Ovary (tissue), 9 donors: ENCODE data around the gene GRM2. TPM values are rescaled to one million over a fixed set of nuclear protein-coding genes. Genes with fewer than 3 reads are reported as not detected.
A peak's percentile ranks its signal among the peaks of the same experiment; 100 is the strongest.

Experiments used
- DNase-seq, 5 donors: peaks; one replicate each; pipeline ENCODE4 v3.0.0-alpha.2; 2019 to 2020
- H3K27ac ChIP-seq, 2 donors: fragments of 200-600 bp; one replicate each; pipeline versions ENCODE4 v1.5.1 to v1.8.0; 2019 to 2022
- H3K27me3 ChIP-seq: fragments of 200-600 bp; one replicate; pipeline ENCODE4 v1.8.0; 2022
- H3K36me3 ChIP-seq: fragments of 200-600 bp; sonication (generic); one replicate; pipeline ENCODE4 v1.5.1; 2019
- H3K4me1 ChIP-seq: one replicate; pipeline ENCODE4 v1.8.1; 2013; ENCODE audit warnings: mild to moderate bottlenecking, moderate library complexity; ENCODE audit not compliant: insufficient read depth
- H3K4me3 ChIP-seq: fragments of 200-600 bp; sonication (generic); one replicate; pipeline ENCODE4 v1.5.1; 2017
- H3K9me3 ChIP-seq, 2 donors: fragments of 200-600 bp in 1 of 2; sonication (generic) in 1 of 2; one replicate each; pipeline versions ENCODE4 v1.5.1 to v1.8.1; 2013 to 2019; ENCODE audit warnings: mild to moderate bottlenecking in 1 of 2, moderate library complexity in 1 of 2
- CTCF ChIP-seq, 3 donors: fragments of 450-650 bp in 2 of 3; fragments of 200-600 bp in 1 of 3; IDR thresholded peaks; one replicate each; pipeline versions ENCODE4 v1.5.1 to v1.8.0; 2016 to 2022; ENCODE audit warnings: antibody characterized with exemption in 3 of 3, mild to moderate bottlenecking in 1 of 3
- EP300 ChIP-seq: sonication (generic); formaldehyde crosslinking; IDR thresholded peaks from one replicate; pipeline ENCODE4 v1.6.1; 2017; ENCODE audit warnings: antibody characterized with exemption
- POLR2A ChIP-seq: fragments of 450-650 bp; IDR thresholded peaks from one replicate; pipeline ENCODE4 v1.6.1; 2017; ENCODE audit warnings: antibody characterized with exemption, mild to moderate bottlenecking, moderate library complexity
- WGBS, 3 donors: extraction: QIAGEN DNeasy Blood & Tissue Kit in 1 of 3; methylation state at CpG; one replicate each; pipeline versions ENCODE4 v1.1.5 to v1.1.7; 2013 to 2017; 5-methylcytosine and 5-hydroxymethylcytosine counted together
- intact Hi-C, 4 donors: fragments of 100-400 bp; cut with DNase I; formaldehyde crosslinking; loops; one replicate each; pipeline versions ENCODE4 v1.11.0 to v1.15.1; 2022 to 2023
- polyA plus RNA-seq, 2 donors: library from polyadenylated mRNA; stranded (reverse); fragments of 200-250 nt in 1 of 2; fragments of 350-450 nt in 1 of 2; fragmentation: Illumina TruSeq in 1 of 2; extraction: RNeasy Lipid Tissue Mini Kit (QIAGEN cat#74804) in 1 of 2; gene quantifications; one replicate each; pipeline ENCODE4 v1.2.3, GENCODE V29; 2013 to 2014
- total RNA-seq, 7 donors: library from RNA; depleted of rRNA in 2 of 7; stranded (reverse); fragments of >200 nt in 2 of 7; fragmentation: NEBNext Ultra II Directional in 3 of 7; extraction: Animal tissue kit (Norgen Biotek cat#: 25700) in 3 of 7; gene quantifications; one replicate each; pipeline versions ENCODE4 v1.1.0 to v1.2.4, GENCODE V29; 2016 to 2023
- donor health status: DM: no; HTN: no; CAD: no; lungs with moderate emphysema.
- donor health status: DM: no; HTN: no; CAD: no.
- donor health status: Bipolar disorder and iron deficiency.
- donor health status: DM: yes; HTN: yes; CAD: no.
- donor health status: DM: no; HTN: no; CAD: no.
- donor health status: DM: yes; HTN: yes; CAD: no.

The GRM2 gene
- total and polyA plus RNA-seq, 9 donors: 0.10 to 0.47 (median 0.28) TPM; not detected in 3

- Histone ChIP-seq H3K4me3 (no peak overlapping the region), H3K36me3 (no peaks in the 10 kb centered on the region), H3K9me3 (no peaks in the 10 kb centered on the region), H3K27me3 (no peaks in the 10 kb centered on the region), H3K4me1 (no peaks in the 10 kb centered on the region), H3K27ac (no peak overlapping the region)
- 67 to 78% (median 77%) methylated on average over 6 of the region's 6 CpGs for WGBS, 3 donors
- no peak for TF ChIP-seq CTCF (IDR thresholded peaks at IDR 0.05)
- no peak for TF ChIP-seq POLR2A
- no peak for TF ChIP-seq EP300
- intact Hi-C loops: loop anchor here in 3 of 4 donors (5.0 to 10.0 kb wide), 3 partner anchors 145 to 1063 kb away; partner anchors contain the start of genes RBM15B (in 2 of the 3), MAPKAPK3 (in 1 of the 3) and RAD54L2 (in 1 of the 3)
- no peak for DNase-seq
These were observed 26.7 kb upstream of the GRM2 start for GRCh38 chr3:51680196-51680595.

- no peak for TF ChIP-seq CTCF (IDR thresholded peaks at IDR 0.05)
- TF ChIP-seq EP300: no peak
- no peak for TF ChIP-seq POLR2A
- Histone ChIP-seq H3K27me3 (no peaks in the 10 kb centered on the region), H3K9me3 (no peaks in the 10 kb centered on the region), H3K4me3 (no peak overlapping the region), H3K4me1 (no peaks in the 10 kb centered on the region), H3K36me3 (no peaks in the 10 kb centered on the region), H3K27ac (no peak overlapping the region)
- 76 to 92% (median 91%) methylated on average over 2 of the region's 2 CpGs for WGBS, 3 donors
- no peak for DNase-seq
- intact Hi-C loops: loop anchor here in 3 of 4 donors (5.0 to 10.0 kb wide), 3 partner anchors 146 to 1063 kb away; partner anchors contain the start of genes RBM15B (in 2 of the 3), MAPKAPK3 (in 1 of the 3) and RAD54L2 (in 1 of the 3)
These were observed 26.1 kb upstream of the GRM2 start for GRCh38 chr3:51680663-51681230.

- DNase-seq: no peak
- WGBS, 3 donors: 73 to 85% (median 77%) methylated on average over 3 of the region's 3 CpGs
- Histone ChIP-seq H3K9me3 (no peaks in the 10 kb centered on the region), H3K27me3 (no peaks in the 10 kb centered on the region), H3K27ac (no peak overlapping the region), H3K36me3 (no peaks in the 10 kb centered on the region), H3K4me1 (no peaks in the 10 kb centered on the region), H3K4me3 (no peak overlapping the region)
- intact Hi-C loops: loop anchor here in 3 of 4 donors (5.0 to 10.0 kb wide), 3 partner anchors 147 to 1064 kb away; partner anchors contain the start of genes RBM15B (in 2 of the 3), MAPKAPK3 (in 1 of the 3) and RAD54L2 (in 1 of the 3)
- TF ChIP-seq CTCF (IDR thresholded peaks at IDR 0.05) (no peak), EP300 (no peak), POLR2A (no peak)
These were observed 25.4 kb upstream of the GRM2 start for GRCh38 chr3:51681453-51681852.

DNA sequence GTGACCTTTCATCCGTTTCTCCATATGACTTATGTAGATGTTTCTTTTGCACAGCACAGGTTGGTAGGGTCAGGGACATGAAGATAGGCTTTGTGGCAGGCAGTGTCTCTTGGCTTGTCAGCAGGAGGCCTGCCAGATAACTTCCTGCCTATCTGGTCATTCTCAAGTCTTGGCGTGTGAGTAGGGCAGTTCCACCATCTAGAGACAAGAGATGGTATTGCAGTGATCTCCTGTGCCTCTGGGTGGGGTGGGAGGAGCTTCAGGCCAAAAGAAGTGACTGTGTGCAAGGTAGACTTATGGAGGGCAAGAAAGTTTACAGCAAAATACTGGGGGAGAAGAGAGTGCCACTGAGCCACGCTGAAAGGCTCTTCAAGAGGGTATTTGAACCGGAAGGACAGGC, 24.8 kb upstream of the GRM2 start:
- no peaks in the 10 kb centered on the region for H3K4me1 ChIP-seq
- H3K4me3 ChIP-seq: no peak overlapping the region
- no peak overlapping the region for H3K27ac ChIP-seq
- peak; percentile 50 to 72 (median 64) for DNase-seq
- no peaks in the 10 kb centered on the region for H3K36me3 ChIP-seq
- WGBS, 3 donors: 17 to 27% (median 24%) methylated on average over 4 of the region's 4 CpGs
- H3K27me3 ChIP-seq: no peaks in the 10 kb centered on the region
- H3K9me3 ChIP-seq: no peaks in the 10 kb centered on the region
- TF ChIP-seq POLR2A (no peak), CTCF (IDR thresholded peaks at IDR 0.05) (peak; percentile 24 to 86 (median 72))
- intact Hi-C loops: loop anchor here in 3 of 4 donors (5.0 to 10.0 kb wide), 3 partner anchors 147 to 1065 kb away; partner anchors contain the start of genes RBM15B (in 2 of the 3), MAPKAPK3 (in 1 of the 3) and RAD54L2 (in 1 of the 3)
